ENCODE data around the gene RAB2B.

DNA sequence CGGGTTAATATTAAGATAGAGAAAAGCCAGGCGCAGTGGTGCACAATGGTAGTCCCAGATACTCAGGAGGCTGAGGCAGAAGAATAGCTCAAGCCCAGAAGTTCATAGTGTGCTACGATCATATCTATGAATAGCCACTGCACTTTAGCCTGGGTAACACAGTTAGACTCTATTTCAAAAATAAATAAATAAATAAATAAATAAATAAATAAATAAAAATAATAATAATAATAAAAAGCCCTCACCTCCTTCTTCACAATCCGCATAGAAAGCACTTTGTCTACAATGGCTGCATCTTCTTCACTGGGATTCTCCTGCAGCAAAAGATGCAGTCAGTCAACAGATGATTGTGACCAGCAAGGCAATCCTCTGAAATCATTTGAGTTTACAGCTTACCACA, 61.4 kb downstream of the RAB2B start:
- TF ChIP-seq REST (IDR thresholded peaks at IDR 0.05; ENCODE audit: insufficient read depth in 1 of 2, low read depth in 2 of 2, low read length in 2 of 2) (no peak), POLR2AphosphoS5 (IDR thresholded peaks at IDR 0.05; ENCODE audit: low read depth, low read length) (no peak), TAF1 (IDR thresholded peaks at IDR 0.05; ENCODE audit: borderline replicate concordance, insufficient read depth, low read length) (no peak), SIN3A (IDR thresholded peaks at IDR 0.05; ENCODE audit: borderline replicate concordance, insufficient read depth, low read length) (no peak)
